Right forelimb (tissue), 1 donor: Measurements from ENCODE around the gene ADCY3.
"Not testable (repeated sequence)": the region's sequence is repeated elsewhere in the genome, so short reads cannot be mapped to it uniquely, and the experiment has no call there.

Experiments used
- DNase-seq: peaks from one replicate; pipeline ENCODE4 v3.0.0-alpha.2; 2018

Gene ADCY3

GRCh38 chr2:24842081-24843050 lies 77.7 kb downstream of the ADCY3 start:
- no peak for DNase-seq

- no peak for DNase-seq
Measured at GRCh38 chr2:24840962-24841945, 78.8 kb downstream of the ADCY3 start.

- DNase-seq = no peak
Measured at GRCh38 chr2:24840164-24840869, 79.7 kb downstream of the ADCY3 start.

GRCh38 chr2:24839729-24840128 lies 80.3 kb downstream of the ADCY3 start:
- no peak for DNase-seq

- no peak for DNase-seq
Measured at GRCh38 chr2:24838541-24838940, 81.5 kb downstream of the ADCY3 start.

- no peak for DNase-seq
Measured at GRCh38 chr2:24837996-24838513, 82.0 kb downstream of the ADCY3 start.

- DNase-seq = no peak
Measured at GRCh38 chr2:24836706-24837105, 83.3 kb downstream of the ADCY3 start.

GRCh38 chr2:24836206-24836605 lies 83.8 kb downstream of the ADCY3 start:
- no peak for DNase-seq

- not testable (repeated sequence) for DNase-seq
Measured at GRCh38 chr2:24835411-24835810, 84.6 kb downstream of the ADCY3 start.

- no peak for DNase-seq
Measured at GRCh38 chr2:24834733-24835395, 85.2 kb downstream of the ADCY3 start.

- DNase-seq = no peak
Measured at GRCh38 chr2:24833821-24834732, 86.0 kb downstream of the ADCY3 start.

GRCh38 chr2:24832931-24833701 lies 86.9 kb downstream of the ADCY3 start:
- no peak for DNase-seq

GRCh38 chr2:24832521-24832920 lies 87.5 kb downstream of the ADCY3 start:
- no peak for DNase-seq

GRCh38 chr2:24832073-24832461 lies 88.0 kb downstream of the ADCY3 start:
- peak; percentile 66 for DNase-seq

GRCh38 chr2:24831221-24832072 lies 88.6 kb downstream of the ADCY3 start:
- no peak for DNase-seq

GRCh38 chr2:24830786-24831185 lies 89.3 kb downstream of the ADCY3 start:
- DNase-seq = no peak

- peak; percentile 42 for DNase-seq
Measured at GRCh38 chr2:24830351-24830750, 89.7 kb downstream of the ADCY3 start.

GRCh38 chr2:24828238-24828996 lies 91.6 kb downstream of the ADCY3 start:
- DNase-seq = peak; percentile 37
